ENCODE measurements around the gene COX6A2.

Gene COX6A2

GRCh38 chr16:31385680-31386079, 42.5 kb downstream of the COX6A2 start:
- no peak for DNase-seq (ENCODE audit: low read depth)
- H3K4me3 ChIP-seq (ENCODE audit: low read depth, low read length) = no peak overlapping the region
- no peak for TF ChIP-seq CTCF (IDR thresholded peaks at IDR 0.05; ENCODE audit: low read depth, low read length, missing control alignments)

- TF ChIP-seq CTCF (IDR thresholded peaks at IDR 0.05; ENCODE audit: low read depth, low read length, missing control alignments) = peak; percentile 85
- DNase-seq (ENCODE audit: low read depth) = peak; percentile 13
- H3K4me3 ChIP-seq (ENCODE audit: low read depth, low read length) = no peak overlapping the region
These were observed 45.5 kb downstream of the COX6A2 start for GRCh38 chr16:31382485-31383161.

- no peak overlapping the region for H3K4me3 ChIP-seq (ENCODE audit: low read depth, low read length)
- no peak for DNase-seq (ENCODE audit: low read depth)
- no peak for TF ChIP-seq CTCF (IDR thresholded peaks at IDR 0.05; ENCODE audit: low read depth, low read length, missing control alignments)
These were observed 48.0 kb downstream of the COX6A2 start for GRCh38 chr16:31380201-31380600.

All from GM12864 (cell line).